WTC11 (cell line): ENCODE data around the gene FLT3.

Experiments used
- CREM ChIP-seq: sonication (generic); formaldehyde crosslinking; IDR thresholded peaks from 2 replicates; pipeline ENCODE4 v1.8.1; 2022; ENCODE audit warnings: mild to moderate bottlenecking, missing genetic modification reagents, moderate library complexity
- ETV6 ChIP-seq: sonication (generic); formaldehyde crosslinking; IDR thresholded peaks from 2 replicates; pipeline ENCODE4 v1.8.1; 2022; ENCODE audit warnings: mild to moderate bottlenecking, missing genetic modification reagents
- FOXJ3 ChIP-seq: sonication (generic); formaldehyde crosslinking; IDR thresholded peaks from 2 replicates; pipeline ENCODE4 v1.9.0; 2021; ENCODE audit warnings: missing genetic modification reagents, mild to moderate bottlenecking, borderline replicate concordance
- JUN ChIP-seq: sonication (generic); formaldehyde crosslinking; IDR thresholded peaks from 2 replicates; pipeline ENCODE4 v1.8.0; 2023; ENCODE audit warnings: mild to moderate bottlenecking, missing genetic modification reagents
- PRRX2 ChIP-seq: fragments of 250-450 bp; sonication (Bioruptor Pico); IDR thresholded peaks from 2 replicates; pipeline ENCODE4 v1.8.0; 2021; ENCODE audit warnings: mild to moderate bottlenecking
- ZBTB21 ChIP-seq: sonication (generic); formaldehyde crosslinking; IDR thresholded peaks from 2 replicates; pipeline ENCODE4 v1.8.1; 2023; ENCODE audit warnings: mild to moderate bottlenecking, missing genetic modification reagents, borderline replicate concordance
- TF ChIP-seq, protein P1 (sequence below): fragments of 200-600 bp; IDR thresholded peaks from 2 replicates; pipeline ENCODE4 v1.8.0; 2022; ENCODE audit warnings: antibody characterized with exemption
- TF ChIP-seq, protein P2 (sequence below): sonication (generic); formaldehyde crosslinking; IDR thresholded peaks from 2 replicates; pipeline ENCODE4 v1.8.1; 2023; ENCODE audit warnings: mild to moderate bottlenecking, missing genetic modification reagents, moderate library complexity
- TF ChIP-seq, protein P3 (sequence below): sonication (generic); formaldehyde crosslinking; IDR thresholded peaks from 2 replicates; pipeline ENCODE4 v1.8.1; 2022; ENCODE audit warnings: missing genetic modification reagents, borderline replicate concordance
- TF ChIP-seq, protein P4 (sequence below): sonication (generic); formaldehyde crosslinking; IDR thresholded peaks from 2 replicates; pipeline ENCODE4 v1.8.1; 2022; ENCODE audit warnings: mild to moderate bottlenecking, missing genetic modification reagents, moderate library complexity, borderline replicate concordance
- TF ChIP-seq, protein P5 (sequence below): fragments of 250-450 bp; sonication (Bioruptor Pico); IDR thresholded peaks from 2 replicates; pipeline ENCODE4 v2.1.2; 2022; ENCODE audit warnings: mild to moderate bottlenecking, moderate library complexity
- TF ChIP-seq, protein P6 (sequence below): sonication (generic); formaldehyde crosslinking; IDR thresholded peaks from 2 replicates; pipeline ENCODE4 v1.8.0; 2022; ENCODE audit warnings: mild to moderate bottlenecking, missing genetic modification reagents

DNA sequence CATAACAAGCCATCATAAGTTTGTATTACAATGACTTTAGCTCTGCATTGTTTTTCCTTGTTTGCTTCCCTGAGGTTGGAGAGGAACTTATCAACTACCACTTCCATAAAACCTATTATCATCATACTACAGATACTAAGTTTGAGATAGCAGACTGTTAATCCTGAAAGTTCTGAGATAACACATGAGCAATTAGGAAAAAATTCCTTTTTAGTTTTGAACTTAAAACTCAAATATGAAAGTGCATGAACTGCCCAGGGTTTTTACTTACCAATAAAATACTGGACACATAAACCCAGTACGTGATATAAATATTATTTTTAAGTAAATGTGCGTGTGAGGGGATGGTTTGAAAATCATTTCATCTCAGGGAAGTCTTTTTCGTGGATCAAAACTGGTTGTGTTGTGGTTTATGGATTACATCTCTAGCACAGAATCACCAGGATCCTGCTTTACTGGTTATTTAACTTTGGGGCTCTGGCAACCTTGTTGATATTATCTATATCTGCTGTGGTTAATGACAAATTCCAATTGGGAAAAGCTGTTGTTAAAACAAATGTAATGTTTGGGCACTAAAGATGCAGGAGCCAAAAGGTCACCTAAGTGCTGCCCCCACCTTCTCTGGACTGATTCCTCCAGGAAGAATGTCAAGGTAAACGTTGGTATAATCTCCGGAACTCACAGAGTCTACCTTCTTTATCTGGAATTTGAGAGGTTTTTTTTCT, 143.6 kb downstream of the FLT3 start:
- TF ChIP-seq, protein P1, sequence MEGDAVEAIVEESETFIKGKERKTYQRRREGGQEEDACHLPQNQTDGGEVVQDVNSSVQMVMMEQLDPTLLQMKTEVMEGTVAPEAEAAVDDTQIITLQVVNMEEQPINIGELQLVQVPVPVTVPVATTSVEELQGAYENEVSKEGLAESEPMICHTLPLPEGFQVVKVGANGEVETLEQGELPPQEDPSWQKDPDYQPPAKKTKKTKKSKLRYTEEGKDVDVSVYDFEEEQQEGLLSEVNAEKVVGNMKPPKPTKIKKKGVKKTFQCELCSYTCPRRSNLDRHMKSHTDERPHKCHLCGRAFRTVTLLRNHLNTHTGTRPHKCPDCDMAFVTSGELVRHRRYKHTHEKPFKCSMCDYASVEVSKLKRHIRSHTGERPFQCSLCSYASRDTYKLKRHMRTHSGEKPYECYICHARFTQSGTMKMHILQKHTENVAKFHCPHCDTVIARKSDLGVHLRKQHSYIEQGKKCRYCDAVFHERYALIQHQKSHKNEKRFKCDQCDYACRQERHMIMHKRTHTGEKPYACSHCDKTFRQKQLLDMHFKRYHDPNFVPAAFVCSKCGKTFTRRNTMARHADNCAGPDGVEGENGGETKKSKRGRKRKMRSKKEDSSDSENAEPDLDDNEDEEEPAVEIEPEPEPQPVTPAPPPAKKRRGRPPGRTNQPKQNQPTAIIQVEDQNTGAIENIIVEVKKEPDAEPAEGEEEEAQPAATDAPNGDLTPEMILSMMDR, result no peak
- TF ChIP-seq JUN (CRISPR knock-in tag) (no peak), ZBTB21 (CRISPR knock-in tag) (no peak), CREM (CRISPR knock-in tag) (no peak), PRRX2 (CRISPR knock-in tag) (no peak), ETV6 (CRISPR knock-in tag) (no peak), FOXJ3 (CRISPR knock-in tag) (no peak)
- TF ChIP-seq, protein P2, sequence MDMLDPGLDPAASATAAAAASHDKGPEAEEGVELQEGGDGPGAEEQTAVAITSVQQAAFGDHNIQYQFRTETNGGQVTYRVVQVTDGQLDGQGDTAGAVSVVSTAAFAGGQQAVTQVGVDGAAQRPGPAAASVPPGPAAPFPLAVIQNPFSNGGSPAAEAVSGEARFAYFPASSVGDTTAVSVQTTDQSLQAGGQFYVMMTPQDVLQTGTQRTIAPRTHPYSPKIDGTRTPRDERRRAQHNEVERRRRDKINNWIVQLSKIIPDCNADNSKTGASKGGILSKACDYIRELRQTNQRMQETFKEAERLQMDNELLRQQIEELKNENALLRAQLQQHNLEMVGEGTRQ, result no peak
- TF ChIP-seq, protein P3, sequence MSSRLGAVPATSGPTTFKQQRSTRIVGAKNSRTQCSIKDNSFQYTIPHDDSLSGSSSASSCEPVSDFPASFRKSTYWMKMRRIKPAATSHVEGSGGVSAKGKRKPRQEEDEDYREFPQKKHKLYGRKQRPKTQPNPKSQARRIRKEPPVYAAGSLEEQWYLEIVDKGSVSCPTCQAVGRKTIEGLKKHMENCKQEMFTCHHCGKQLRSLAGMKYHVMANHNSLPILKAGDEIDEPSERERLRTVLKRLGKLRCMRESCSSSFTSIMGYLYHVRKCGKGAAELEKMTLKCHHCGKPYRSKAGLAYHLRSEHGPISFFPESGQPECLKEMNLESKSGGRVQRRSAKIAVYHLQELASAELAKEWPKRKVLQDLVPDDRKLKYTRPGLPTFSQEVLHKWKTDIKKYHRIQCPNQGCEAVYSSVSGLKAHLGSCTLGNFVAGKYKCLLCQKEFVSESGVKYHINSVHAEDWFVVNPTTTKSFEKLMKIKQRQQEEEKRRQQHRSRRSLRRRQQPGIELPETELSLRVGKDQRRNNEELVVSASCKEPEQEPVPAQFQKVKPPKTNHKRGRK (CRISPR knock-in tag), result no peak
- TF ChIP-seq, protein P4, sequence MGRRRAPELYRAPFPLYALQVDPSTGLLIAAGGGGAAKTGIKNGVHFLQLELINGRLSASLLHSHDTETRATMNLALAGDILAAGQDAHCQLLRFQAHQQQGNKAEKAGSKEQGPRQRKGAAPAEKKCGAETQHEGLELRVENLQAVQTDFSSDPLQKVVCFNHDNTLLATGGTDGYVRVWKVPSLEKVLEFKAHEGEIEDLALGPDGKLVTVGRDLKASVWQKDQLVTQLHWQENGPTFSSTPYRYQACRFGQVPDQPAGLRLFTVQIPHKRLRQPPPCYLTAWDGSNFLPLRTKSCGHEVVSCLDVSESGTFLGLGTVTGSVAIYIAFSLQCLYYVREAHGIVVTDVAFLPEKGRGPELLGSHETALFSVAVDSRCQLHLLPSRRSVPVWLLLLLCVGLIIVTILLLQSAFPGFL, result no peak
- TF ChIP-seq, protein P5, sequence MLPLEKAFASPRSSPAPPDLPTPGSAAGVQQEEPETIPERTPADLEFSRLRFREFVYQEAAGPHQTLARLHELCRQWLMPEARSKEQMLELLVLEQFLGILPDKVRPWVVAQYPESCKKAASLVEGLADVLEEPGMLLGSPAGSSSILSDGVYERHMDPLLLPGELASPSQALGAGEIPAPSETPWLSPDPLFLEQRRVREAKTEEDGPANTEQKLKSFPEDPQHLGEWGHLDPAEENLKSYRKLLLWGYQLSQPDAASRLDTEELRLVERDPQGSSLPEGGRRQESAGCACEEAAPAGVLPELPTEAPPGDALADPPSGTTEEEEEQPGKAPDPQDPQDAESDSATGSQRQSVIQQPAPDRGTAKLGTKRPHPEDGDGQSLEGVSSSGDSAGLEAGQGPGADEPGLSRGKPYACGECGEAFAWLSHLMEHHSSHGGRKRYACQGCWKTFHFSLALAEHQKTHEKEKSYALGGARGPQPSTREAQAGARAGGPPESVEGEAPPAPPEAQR (CRISPR knock-in tag), result no peak
- TF ChIP-seq, protein P6, sequence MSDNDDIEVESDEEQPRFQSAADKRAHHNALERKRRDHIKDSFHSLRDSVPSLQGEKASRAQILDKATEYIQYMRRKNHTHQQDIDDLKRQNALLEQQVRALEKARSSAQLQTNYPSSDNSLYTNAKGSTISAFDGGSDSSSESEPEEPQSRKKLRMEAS, result no peak
